AG09309 (cell line): ENCODE results near the gene SNX2.

Experiments
- DNase-seq: peaks from one replicate; pipeline ENCODE4 v3.0.0-alpha.2; 2010; ENCODE audit warnings: low read depth
- H3K4me3 ChIP-seq: 2 replicates; pipeline ENCODE4 v1.5.1; 2011; ENCODE audit warnings: mild to moderate bottlenecking, low read depth, low read length, moderate library complexity; ENCODE audit not compliant: control insufficient read depth
- CTCF ChIP-seq: IDR thresholded peaks from 2 replicates; pipeline ENCODE4 v1.5.1; 2011; ENCODE audit warnings: mild to moderate bottlenecking, low read depth, low read length, inconsistent platforms; ENCODE audit not compliant: insufficient read depth, control insufficient read depth; ENCODE audit errors: missing control alignments

The SNX2 gene

GRCh38 chr5:122835681-122836080 is 60.8 kb downstream of the SNX2 start:
- no peak for DNase-seq
- H3K4me3 ChIP-seq = no peak overlapping the region
- TF ChIP-seq CTCF = no peak

- TF ChIP-seq CTCF = no peak
- no peak overlapping the region for H3K4me3 ChIP-seq
- DNase-seq = no peak
Observed at GRCh38 chr5:122836947-122837346, 62.1 kb downstream of the SNX2 start.

GRCh38 chr5:122839731-122840130 is 64.9 kb downstream of the SNX2 start:
- H3K4me3 ChIP-seq = no peak overlapping the region
- DNase-seq = no peak
- no peak for TF ChIP-seq CTCF

GRCh38 chr5:122842016-122842580 is 67.2 kb downstream of the SNX2 start:
- no peak for DNase-seq
- TF ChIP-seq CTCF = no peak
- no peak overlapping the region for H3K4me3 ChIP-seq

GRCh38 chr5:122844136-122844909 is 69.4 kb downstream of the SNX2 start:
- H3K4me3 ChIP-seq = peak overlapping the region; percentile 83
- no peak for DNase-seq
- TF ChIP-seq CTCF = no peak

GRCh38 chr5:122844910-122845228 is 70.0 kb downstream of the SNX2 start:
- no peak for DNase-seq
- no peak for TF ChIP-seq CTCF
- peak overlapping the region; percentile 83 for H3K4me3 ChIP-seq
